ENCODE data around the gene TLR5.

TLR5 gene

DNA sequence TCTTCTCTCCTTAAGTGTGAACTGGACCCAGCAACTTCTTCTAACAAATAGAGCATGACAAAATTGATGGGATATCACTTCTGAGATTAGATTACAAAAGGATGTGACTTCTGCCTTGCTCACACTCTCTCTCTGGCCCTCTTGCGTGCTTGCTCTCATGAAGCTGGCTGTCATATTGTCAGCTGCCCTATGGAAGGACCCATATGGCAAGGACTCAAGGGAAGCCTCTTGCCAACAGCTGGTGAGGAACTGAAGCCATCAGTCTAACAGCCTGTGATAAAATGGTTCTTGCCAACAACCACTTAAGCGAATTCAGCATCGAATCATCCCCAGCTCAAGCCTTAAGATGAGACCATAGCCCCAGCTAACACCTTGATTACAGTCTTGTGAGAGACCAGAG, 4.8 kb upstream of the TLR5 start:
- in situ Hi-C loops (cut with MboI; ENCODE audit: low sequenced_read_pairs) = no loop called here

- in situ Hi-C loops (cut with MboI; ENCODE audit: low sequenced_read_pairs) = no loop called here
Observed at GRCh38 chr1:223147409-223147808, 4.4 kb upstream of the TLR5 start.

DNA sequence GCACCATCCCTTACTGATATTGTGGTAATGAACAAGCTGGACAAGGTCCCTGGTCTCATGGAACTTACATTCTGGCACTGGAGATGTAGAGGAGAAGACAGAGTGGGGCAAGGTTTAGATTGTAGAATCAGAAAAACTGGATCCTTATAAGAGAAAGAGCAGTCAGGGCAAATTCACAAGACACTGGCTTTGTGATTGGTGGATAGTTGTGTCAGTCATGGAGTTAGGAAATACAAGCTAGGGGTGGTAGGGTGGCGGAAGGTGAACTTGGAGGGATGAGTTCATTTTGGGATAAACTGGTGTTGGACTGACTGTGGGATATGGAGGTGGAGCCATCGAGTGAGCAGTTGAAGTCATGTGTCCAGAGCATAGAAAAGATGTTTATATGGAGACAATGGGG, 3.7 kb upstream of the TLR5 start:
- in situ Hi-C loops (cut with MboI; ENCODE audit: low sequenced_read_pairs) = no loop called here

- in situ Hi-C loops (cut with MboI; ENCODE audit: low sequenced_read_pairs) = no loop called here
Observed at GRCh38 chr1:223144914-223145313, 1.9 kb upstream of the TLR5 start.

DNA sequence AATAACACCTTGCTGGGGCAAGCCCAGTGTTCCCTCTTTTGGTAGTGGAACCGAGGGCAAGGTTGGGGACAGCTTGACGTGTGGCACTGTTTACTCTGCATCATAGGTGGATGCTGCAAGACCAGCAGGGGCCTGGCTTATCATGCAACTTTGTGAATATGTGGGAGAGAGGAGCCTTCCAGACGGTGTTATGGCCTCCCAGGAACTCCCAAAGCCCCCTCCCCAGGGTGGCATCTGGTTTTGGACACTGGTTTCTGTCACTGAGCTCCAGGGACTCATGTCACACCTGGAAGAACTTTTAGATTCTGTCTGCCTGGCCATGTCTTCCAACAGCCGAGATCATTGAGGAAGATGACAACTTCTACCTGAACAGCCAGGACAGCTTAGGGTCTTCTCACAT, 1.4 kb upstream of the TLR5 start:
- in situ Hi-C loops (cut with MboI; ENCODE audit: low sequenced_read_pairs) = no loop called here

DNA sequence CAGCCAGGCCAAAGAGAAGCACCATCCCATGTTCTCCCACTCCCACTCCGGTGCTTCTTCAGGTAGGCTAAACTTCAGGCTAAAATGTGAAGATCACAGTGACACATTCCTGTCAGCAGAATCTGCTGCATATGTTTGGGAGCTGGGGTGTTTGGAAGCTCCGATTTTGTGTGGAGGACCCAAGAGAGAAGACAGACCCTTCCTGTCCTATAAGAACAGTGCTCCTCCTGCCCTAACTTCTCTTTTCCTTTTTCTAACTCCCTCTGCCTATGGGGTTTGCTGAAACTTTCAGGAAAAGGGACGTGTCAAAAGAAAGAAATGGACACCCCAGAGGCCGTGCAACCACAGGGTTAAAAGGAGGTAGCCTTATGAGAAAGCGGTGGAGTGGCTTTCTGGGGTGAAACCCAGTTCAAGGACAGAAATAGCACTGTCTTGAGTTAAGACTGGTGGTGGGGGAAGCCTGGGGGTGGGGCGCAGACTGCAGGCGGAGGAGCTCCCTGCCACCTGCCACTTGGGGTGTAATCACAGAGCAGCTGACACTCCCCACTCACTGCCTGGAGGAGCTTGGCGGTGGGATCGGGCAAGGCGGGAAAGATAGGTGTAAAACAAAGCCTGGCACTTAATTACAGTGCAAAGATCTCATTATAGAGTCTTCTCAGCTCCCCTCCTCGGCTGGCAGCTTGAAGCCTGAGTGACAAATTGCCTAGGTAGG, 645 bp upstream of the TLR5 start:
- in situ Hi-C loops (cut with MboI; ENCODE audit: low sequenced_read_pairs) = no loop called here

- in situ Hi-C loops (cut with MboI; ENCODE audit: low sequenced_read_pairs) = no loop called here
Observed at GRCh38 chr1:223142269-223142668, 779 bp downstream of the TLR5 start.

- in situ Hi-C loops (cut with MboI; ENCODE audit: low sequenced_read_pairs) = no loop called here
Observed at GRCh38 chr1:223140611-223141405, 2.2 kb downstream of the TLR5 start.

- in situ Hi-C loops (cut with MboI; ENCODE audit: low sequenced_read_pairs) = no loop called here
Observed at GRCh38 chr1:223137455-223138085, 5.5 kb downstream of the TLR5 start.

DNA sequence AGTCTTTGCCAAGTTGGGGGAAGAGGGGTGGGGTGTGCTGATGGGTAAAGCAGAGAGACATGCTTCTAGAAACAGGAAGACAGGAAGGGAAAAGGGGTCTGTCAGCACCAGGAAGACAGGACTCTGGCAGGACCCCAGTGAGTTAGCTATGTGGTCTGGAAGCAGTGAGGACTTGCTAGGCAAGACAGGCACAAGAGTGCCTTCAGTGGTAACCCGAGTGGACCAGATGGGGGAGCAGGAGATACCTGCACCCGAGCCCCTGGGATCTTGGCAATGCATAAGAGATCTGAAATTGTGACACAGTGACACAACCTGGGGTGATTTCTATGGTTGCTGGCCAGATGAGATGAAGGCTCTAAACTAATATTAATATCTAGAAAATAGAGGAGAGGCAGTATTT, 7.0 kb downstream of the TLR5 start:
- in situ Hi-C loops (cut with MboI; ENCODE audit: low sequenced_read_pairs) = no loop called here

GRCh38 chr1:223135176-223135942, 7.7 kb downstream of the TLR5 start:
- in situ Hi-C loops (cut with MboI; ENCODE audit: low sequenced_read_pairs) = no loop called here

GRCh38 chr1:223133824-223134435, 9.1 kb downstream of the TLR5 start:
- in situ Hi-C loops (cut with MboI; ENCODE audit: low sequenced_read_pairs) = no loop called here

GRCh38 chr1:223133306-223133823, 9.7 kb downstream of the TLR5 start:
- in situ Hi-C loops (cut with MboI; ENCODE audit: low sequenced_read_pairs) = no loop called here

- in situ Hi-C loops (cut with MboI; ENCODE audit: low sequenced_read_pairs) = no loop called here
Observed at GRCh38 chr1:223129229-223129901, 13.7 kb downstream of the TLR5 start.

DNA sequence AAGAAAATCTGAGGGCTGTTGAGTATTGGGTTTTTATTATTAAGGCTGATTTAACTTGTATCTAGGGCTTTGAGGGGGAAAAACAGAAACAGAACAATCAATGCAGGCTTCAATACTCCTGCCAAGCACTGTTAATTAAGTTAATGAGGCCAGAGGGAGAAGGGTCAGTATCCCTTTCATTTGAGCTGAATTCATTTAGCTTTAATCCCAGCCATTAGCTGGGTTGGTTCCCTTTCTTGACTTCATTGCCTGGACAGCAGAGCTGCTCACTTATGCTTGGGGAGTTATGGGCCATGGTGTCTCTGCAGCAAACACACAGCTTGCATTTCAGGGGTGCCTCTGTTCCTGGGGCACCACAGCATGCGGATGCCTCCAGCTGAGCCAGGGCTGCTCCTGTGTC, 16.3 kb downstream of the TLR5 start:
- in situ Hi-C loops (cut with MboI; ENCODE audit: low sequenced_read_pairs) = no loop called here

DNA sequence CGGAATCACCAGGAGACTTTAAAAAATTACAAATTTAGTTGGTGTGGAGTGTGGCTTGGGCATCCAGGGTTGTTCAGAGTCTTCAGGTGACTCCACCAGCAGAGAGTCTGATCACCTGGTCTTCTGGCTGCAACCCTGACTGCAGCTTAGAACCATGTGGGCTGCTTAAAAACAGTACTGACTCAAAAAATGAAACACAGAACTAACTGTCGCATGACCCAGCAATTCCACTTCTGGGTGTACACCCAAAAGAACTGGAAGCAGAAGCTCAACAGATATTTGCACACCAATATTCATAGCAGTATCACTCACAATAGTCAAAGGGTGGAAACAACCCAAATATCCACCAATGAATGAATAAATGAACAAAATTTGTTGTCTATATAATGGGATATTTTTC, 17.3 kb downstream of the TLR5 start:
- in situ Hi-C loops (cut with MboI; ENCODE audit: low sequenced_read_pairs) = no loop called here

DNA sequence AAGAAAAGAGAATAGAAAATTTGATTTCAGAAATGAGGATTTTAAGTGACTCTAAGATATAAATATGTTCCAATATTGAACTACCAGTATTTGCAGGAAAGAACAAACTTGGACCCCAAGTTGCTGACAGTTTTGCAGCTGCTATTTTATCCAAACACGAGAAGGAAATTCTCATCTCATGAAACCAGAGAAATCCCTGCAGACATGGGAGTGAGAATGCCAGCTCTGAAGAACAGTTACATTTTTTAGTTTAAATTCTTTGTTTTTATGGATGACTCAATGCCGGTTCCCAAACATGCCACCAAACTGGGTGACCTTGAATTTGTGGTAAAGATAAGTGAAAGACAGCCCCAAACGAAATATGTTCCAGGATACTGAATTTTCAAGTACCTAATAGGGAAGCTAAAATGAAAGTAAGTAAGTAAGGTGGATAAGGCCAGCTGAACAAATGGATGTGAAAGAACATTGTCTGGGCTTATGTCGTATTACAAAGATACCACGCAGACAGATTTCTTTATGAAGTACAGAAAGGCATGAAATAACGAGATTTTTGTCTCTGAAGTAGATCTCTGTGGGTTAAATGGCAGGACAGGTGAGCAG, 19.9 kb downstream of the TLR5 start:
- in situ Hi-C loops (cut with MboI; ENCODE audit: low sequenced_read_pairs) = no loop called here

DNA sequence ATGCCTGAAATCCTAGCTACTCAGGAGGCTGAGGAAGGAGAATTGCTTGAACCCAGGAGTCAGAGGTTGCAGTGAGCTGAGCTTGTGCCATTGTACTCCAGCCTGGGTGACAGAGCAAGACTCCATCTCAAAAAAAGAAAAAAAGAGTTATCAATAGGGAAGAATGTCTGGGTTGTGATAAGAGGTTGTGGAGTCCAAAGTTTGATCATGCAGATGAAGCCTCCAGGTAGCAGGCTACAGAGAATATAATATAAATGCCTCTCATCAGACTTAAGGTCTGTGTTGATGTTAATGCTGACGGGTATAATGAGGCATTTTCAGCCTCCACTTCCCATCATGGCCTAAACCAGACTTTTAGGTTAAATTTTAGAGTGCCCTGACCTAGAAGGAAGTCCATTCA, 24.6 kb downstream of the TLR5 start:
- in situ Hi-C loops (cut with MboI; ENCODE audit: low sequenced_read_pairs) = no loop called here

- in situ Hi-C loops (cut with MboI; ENCODE audit: low sequenced_read_pairs) = no loop called here
Observed at GRCh38 chr1:223116950-223117349, 26.1 kb downstream of the TLR5 start.

DNA sequence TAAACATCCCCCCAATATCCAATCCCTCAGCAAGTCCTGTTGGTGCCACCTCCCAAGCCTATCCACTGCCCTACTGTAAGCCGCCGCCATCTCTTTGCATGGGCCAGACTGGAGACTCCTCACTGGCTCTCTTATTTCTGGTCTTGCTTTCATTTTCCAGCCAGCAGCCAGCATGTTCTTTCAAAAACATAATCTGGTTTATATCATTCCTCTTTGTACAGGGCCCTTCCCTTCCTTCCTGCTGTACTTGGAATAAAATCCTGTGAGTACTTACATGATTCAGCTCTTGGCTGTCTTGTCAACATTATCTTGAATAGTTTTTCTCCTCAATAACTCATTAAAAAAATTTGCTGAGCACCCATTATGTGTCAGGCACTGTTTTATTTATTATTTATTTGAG, 28.2 kb downstream of the TLR5 start:
- in situ Hi-C loops (cut with MboI; ENCODE audit: low sequenced_read_pairs) = no loop called here

All from HL-60/S4 (cell line).